DLD1 (cell line): ENCODE results near the gene SCN8A.
"Not testable (repeated sequence)": the region's sequence is repeated elsewhere in the genome, so short reads cannot be mapped to it uniquely, and the experiment has no call there.

Experiments used
- in situ Hi-C: cut with HindIII; loops from 2 replicates; pipeline ENCODE4 v1.10.0; 2017; ENCODE audit warnings: low sequenced_read_pairs

The SCN8A gene

DNA sequence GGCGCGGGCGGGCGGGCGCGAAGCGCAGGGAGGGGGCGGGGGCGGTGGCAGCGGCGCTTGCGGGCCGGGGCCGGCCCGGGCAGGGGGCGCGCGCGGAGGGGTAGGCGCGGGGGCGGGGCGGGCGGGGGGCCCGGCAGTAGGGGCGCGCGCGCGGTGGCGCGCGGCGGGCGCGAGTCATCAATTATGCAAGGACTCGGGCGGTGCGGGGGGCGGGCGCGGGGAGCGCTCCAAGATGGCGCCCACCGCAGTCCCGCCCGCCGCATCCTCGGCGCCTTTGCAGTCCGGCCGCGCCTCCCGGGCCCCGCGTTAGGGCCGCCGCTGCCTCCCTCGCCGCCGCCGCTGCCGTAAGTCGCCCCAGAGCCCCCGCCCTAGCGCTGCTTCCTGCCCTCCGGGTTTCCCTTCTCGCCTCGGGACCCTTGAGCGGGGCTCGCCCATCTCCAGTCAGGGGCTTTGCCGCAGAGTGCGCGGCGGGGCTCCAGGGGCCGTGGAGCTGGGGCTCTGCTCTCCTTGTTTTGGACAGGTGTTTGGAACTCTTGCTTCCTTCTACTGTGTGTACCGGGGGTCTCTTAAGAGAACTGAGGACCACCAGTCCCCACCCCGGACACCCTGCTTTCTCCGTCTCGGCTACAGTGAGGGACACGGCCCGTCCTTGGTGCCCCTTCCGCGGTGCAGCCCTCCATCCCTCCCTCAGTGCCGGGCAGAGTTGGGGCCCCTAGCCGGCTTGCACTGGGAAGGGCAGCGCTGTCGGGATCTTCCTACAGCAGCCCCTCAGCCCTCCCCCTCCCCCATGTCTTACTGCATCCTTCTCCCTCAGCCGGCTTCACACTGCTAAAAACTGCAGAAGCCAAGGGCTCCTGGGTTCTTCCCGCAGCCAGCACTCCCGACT, at the start of gene SCN8A:
Gene SCN8A (plus strand): TSS at position 218 of the 886 bp plus-strand sequence. CDS start 71,585 bp downstream, outside the sequence.
- in situ Hi-C loops: no loop called here

DNA sequence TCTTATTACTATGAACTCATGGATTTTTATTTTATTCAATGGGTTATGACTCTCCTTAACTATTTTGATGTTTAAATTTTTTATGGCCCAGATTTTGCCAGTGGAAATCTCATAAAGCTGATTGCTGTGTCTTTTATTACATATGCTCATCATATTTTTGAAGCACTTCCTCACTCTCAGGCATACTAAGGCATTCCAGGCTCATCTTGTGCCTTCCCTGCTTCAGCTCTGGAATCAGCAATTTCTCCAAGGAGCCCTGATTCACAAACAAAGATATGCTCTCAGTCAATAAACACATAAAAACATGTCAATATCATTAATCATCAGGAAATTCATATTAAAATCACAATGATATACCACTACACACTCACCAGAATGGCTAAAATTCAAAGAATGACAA, 44.9 kb upstream of the SCN8A start:
- in situ Hi-C loops: no loop called here

DNA sequence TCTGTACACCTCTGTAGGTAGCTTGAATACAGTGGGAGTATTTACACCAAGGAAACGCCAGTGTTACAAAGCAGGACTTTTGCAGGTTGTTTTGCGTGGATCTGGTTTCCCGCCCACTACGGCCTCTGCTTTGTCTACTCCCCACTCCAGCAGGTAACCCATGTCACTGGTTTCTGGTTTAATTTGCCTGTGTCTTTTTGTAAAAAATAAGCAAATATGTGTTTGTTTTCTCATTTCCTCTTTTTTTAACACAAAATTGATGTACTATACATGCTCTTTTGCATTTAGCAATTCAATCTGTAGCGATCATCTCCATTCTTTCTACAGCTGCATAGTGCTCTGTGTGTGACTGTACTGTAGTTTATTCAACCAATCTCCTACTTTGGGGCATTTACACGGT, 43.4 kb upstream of the SCN8A start:
- in situ Hi-C loops: no loop called here

DNA sequence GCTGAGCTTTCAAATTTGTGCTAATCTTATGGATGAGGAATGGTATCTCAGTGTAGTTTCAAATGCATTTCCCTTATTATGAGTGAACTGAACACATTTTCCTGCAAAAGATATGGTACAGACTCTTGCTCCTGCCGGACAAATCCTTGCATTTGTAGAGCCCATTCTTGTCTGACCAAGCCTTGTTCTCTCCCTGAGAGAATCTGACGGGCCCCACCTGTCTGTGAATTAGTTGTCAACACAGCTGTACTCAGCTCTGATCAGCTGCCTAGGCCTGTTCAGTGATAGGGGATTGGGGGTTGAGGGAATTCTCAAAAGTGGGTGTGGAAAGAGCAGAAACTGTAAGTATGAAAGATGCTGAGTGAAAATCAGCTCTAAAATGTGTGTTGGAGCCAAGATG, 42.8 kb upstream of the SCN8A start:
- in situ Hi-C loops: no loop called here

DNA sequence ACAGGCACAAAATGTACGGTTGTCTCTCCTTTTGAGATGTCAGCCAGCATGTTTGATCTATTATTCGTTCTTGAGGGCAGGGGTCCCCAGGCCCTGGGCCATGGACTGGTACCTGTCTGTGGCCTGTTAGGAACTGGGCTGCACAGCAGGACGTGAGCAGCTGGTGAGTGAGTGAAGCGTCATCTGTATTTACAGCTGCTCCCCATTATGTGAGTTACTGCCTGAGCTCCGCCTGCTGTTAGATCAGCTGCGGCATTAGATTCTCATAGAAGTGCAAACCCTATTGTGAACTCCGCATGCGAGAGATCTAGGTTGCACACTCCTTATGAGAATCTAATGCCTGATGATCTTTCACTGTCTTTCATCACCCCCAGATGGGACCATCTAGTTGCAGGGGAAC, 41.4 kb upstream of the SCN8A start:
- in situ Hi-C loops: no loop called here

DNA sequence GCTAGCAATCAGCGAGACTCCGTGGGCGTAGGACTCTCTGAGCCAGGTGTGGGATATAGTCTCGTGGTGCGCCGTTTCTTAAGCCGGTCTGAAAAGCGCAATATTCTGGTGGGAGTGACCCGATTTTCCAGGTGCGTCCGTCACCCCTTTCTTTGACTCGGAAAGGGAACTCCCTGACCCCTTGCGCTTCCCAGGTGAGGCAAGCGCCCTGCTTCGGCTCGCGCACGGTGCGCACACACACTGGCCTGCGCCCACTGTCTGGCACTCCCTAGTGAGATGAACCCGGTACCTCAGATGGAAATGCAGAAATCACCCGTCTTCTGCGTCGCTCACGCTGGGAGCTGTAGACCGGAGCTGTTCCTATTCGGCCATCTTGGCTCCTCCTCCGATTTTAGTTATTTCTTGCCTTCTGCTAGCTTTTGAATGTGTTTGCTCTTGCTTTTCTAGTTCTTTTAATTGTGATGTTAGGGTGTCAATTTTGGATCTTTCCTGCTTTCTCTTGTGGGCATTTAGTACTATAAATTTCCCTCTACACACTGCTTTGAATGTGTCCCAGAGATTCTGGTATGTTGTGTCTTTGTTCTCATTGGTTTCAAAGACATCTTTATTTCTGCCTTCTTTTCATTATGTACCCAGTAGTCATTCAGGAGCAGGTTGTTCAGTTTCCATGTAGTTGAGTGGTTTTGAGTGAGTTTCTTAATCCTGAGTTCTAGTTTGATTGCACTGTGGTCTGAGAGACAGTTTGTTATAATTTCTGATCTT, 22.6 kb upstream of the SCN8A start:
- in situ Hi-C loops: not testable (repeated sequence)

DNA sequence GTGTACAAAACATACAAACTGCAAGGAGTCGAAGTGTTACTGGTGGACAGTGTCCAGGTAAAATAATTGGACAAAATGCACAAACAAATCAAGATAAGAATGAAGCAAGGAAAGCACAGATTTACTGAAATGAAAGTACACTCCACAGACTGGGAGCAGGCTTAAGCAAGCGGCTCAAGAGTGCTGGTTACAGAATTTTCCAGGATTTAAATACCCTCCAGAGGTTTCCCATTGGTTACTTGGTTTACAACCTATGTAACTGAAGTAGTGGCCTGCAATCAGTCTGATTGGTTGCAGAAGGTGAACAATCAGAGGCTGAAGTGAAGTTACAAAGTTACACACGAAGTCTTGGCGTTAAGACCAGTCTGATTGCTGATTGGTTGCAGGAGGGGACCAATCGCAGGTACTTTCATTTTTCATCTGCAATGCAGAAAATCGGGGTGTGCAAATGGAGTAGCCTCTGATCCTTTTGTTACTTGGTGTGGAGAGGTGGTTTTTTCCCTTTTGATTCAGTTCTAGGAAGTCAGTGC, 11.6 kb upstream of the SCN8A start:
- in situ Hi-C loops: no loop called here

DNA sequence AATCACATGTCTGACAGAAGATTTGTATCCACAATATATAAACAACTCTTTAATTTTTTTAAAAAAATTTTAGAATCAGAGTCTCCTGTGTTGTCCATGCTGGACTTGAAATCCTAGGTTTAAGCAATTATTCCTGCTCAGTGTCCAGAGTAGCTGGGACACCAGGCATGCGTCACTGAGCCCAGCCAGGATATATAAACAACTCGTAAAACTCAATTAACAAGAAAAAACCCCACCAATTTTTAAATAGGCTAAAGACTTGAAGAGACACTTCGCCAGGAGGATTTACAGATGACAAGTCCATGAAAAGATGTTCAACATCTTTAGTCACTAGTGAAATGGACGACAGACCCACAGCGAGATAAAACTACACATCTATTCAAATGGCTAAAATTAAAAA, 2.0 kb upstream of the SCN8A start:
- in situ Hi-C loops: no loop called here

DNA sequence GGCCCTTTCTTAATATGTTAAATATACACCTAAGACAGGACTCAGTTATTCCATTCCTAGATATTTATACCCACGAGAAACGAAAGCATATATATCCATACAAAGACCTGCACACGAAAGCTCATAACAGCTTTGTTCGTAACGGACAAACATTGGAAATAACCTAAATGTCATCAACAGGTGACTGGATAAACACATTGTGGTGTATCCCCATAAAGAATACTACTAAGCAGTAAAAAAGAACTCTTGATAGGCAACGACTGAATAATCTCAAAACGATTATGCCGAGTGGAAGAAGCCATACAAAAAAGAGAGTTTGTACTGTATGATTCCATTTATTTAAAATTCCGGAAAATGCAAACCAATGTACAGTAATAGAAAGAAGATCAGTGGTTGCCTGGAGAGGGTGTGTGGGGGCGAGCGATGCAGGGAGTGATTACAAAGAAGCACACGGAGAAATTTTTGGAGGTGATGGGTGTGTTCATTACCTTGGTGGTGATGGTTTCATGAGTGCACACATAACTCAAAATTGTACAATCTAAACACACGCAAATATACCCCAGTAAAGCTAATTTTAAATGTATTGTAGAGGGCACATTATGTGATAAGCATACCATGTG, 1.4 kb upstream of the SCN8A start:
- in situ Hi-C loops: no loop called here

DNA sequence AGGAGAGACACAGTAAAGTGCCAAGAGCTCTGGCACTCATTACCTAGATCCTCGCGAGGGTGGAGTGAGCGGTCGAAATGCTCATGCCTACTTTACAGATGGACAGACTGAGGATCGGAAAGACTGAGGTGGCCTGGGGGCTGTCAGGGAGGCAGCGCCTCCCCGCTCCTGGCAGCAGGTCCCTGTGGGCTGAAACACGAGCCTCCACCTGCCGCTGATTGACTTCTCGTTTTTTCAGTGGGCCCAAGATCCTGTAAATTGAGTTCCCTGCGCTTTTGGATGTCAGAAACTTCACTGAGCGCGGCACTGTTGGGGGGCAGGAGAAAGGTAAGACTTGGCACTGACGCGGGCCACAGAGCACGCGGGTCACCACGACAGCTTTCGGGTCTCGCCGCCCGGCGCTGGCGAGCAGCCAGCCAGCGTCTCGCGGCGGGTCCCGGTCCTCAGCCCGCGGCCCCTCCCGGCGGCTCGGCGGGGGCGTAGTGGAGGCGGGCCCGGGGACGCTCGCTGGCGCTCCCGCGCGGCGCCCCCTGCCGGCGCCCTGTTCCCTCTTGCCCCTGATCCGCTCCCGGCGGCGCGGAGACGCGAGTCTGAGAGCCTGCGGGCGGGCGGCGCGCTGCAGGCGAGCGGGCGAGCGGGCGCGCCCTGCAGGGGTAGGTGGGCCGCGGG, 552 bp upstream of the SCN8A start:
- in situ Hi-C loops: no loop called here

DNA sequence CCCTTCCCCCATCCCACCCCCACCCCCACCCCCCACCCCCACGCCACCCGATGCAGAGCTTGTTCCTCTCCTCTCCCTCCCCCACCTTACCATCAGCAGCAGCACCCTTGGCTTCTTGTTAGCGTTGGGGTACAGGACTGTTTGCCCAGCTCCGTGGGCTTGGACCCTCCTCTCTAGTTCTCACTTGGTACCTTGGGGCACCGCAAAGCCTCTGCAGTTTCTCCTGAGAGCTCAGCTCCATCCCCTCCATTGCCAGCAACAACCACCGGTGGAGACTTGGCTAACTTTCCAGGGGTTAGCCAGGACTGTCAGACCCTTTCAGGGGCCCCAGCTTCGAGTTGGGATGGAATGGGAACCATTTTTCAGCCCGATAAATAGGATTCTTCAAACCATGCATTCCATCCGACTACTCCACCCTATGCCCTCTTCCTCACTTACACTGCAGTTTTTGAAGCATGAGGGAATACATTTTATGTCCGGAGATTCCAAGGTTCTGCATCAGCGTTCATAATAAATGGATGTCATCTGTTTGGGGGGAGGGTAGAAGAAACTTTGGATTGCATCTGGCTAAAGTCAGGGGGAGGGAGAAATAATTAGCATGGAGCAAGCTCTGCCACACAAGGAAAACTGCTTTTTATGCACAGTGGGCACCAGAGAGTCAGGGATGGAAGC, 1.1 kb downstream of the SCN8A start:
- in situ Hi-C loops: no loop called here

DNA sequence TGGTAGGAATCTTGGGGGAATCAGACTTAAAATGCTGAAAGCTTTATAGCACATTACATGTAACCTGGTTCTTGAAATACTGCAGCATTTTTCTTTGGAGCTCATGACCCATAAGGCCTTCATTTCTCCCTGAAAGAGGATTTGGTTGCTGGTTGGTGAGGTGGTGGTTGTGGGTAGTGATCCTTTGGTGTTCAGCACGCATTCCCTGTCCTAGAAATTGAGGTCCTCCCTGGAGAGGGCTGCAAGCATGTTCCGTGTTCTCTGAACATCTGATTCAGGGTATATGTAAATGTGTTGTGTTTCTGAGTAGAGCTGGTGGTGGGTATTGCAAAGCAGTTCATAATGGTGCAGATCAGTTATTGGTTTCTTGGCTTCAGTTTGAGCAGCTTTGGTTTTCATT, 2.0 kb downstream of the SCN8A start:
- in situ Hi-C loops: no loop called here

DNA sequence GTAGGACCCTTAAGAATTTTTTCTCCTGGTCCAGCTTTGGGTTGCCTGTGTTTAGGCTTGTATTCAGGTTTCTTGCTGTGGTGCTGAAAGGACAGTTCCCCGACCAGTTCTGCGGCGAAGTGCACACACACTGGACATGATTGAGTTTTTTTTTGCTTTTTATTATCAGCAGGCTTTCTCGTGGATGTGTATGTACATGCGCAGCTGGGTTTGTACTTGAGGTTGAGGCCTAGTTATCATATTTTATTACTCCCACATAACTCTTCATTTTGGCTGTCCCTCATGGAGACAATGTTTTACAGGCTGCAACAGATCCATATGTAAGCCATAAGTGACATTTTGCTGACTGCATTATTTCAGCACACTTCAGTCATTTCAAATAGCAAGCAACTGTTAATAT, 2.5 kb downstream of the SCN8A start:
- in situ Hi-C loops: no loop called here

DNA sequence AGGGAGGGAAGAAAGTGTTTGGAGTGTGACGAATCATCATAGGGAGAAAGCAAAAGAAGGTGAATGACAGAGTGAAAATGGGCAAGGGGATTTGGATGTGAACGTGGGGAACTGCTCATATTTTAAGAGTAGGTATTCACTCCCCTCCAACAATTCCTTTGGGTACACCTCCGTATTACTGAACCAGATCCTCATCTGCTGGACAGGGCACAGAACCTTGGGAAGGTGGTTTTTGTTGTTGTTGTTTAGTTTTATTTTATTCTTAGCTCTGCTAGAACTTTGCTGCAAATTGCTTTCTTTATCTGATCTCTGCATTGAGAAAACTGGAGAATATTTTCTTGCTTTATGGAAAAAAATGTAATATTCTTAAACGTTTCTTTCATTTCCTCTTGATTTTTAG, 7.1 kb downstream of the SCN8A start:
- in situ Hi-C loops: no loop called here

DNA sequence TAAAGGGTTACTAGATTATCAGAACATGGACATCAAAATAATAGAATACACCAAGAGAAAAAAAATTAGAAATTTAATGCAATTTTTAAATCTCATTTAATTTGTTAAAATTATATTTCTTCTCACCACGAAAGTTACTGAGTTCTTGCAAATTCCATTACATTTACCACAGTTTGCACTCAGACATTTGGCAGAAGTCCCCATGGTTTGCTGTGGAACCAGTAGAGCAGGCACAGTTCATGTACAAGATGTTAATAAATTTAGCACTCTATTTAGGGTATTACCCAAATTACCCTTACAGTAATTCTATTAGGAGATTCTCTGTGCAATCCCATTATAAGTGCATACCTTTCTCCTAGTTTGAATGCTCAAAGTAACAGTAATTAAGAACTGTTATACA, 9.7 kb downstream of the SCN8A start:
- in situ Hi-C loops: no loop called here

DNA sequence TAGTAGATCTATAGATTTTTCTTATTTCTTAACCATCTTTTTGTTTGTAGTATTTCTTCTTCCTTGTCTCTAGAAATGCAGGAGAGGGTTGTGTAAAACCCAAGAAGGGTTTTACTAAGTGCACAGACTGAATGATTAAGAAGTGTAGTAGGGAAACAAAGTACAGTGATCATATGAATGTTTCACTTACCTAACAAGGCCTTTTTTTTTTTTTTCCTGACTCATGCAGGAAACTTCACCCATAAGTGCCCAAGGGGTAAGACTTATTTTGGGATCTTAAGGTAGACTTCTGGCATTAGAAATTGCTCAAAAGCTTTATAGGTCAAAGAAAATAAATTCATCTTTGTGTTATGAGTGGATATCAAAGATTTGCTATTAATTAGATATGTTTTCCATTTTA, 10.2 kb downstream of the SCN8A start:
- in situ Hi-C loops: no loop called here

DNA sequence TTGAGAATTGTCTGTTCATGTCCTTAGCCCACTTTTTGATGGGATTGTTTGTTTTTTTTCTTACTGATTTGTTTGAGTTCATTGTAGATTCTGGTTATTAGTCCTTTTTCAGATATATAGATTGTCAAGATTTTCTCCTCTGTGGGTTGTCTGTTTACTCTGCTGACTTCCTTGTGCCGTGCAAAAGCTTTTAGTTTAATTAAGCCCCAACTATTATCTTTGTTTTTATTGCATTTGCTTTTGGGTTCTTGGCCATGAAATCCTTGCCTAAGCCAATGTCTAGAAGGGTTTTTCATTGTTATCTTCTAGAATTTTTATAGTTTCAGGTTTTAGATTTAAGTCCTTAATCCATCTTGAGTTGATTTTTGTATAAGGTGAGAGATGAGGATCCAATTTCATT, 14.9 kb downstream of the SCN8A start:
- in situ Hi-C loops: not testable (repeated sequence)

DNA sequence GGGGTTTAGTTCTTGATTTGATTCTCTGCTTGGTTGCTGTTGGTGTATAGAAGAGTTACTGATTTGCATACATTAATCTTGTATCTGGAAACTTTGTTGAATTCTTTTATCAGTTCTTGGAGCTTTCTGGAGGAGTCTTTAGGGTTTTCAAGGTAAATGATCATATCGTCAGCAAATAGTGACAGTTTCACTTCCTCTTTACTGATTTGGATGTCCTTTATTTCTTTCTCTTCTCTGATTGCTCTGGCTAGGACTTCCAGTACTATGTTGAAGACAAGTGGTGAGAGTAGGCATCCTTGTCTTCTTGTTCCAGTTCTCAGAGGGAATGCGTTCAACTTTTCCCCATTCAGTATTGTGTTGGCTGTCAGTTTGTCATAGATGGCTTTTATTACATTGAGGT, 16.2 kb downstream of the SCN8A start:
- in situ Hi-C loops: not testable (repeated sequence)

DNA sequence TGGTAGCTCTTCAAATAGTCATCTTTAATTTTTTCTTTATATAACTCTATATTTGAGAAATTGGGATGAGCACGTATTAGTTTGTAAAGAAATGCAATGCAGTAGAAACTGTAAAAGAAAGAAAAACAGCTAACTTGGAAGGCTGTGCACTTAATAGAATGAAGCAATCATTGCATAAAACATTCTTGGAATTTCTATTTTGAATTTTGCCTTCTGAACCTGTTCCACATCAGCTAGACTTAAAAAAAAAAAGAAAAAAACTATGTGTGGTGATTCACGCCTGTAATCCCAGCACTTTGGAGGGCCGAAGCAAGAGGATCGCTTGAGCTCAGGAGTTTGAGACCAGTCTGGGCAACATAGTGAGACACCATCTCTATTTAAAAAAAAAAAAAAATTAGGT, 29.4 kb downstream of the SCN8A start:
- in situ Hi-C loops: no loop called here

DNA sequence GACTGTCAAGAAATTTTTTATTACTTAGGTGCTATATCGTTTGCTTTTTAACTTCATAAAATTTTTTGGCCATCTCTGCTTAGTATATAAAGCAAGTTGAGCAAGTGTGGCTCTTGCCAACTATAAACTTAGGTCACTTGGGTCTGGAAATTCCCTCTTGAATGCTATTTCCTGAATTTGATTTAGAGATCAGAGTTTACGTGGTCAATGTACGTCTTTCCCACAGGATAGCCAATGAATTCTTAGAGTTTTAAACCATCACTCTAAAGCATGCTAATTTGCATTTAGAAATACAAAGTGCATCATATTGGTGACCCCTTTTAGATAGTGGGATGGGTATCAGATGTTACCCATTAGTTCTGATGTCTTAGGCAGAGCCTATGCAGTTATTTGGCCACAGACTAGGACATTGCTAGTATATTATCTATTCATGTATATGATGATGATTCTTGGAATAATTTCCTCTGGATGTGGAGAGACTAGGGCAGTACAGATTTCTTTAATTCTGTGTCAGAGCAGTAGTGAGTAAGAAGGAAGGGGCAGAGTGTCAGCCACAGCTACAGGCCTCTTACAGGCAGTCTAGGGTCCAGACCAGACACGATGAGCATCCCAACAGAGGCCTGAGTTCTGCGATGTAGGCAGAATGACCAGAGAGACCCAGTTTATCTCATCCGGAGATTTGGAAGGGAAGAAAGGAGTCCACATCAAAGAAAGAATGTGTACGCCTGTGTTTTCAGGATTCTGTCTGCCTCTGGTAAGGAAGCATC, 30.3 kb downstream of the SCN8A start:
- in situ Hi-C loops: no loop called here
